ENCODE data around the gene TBL1X. TPM values are rescaled to one million over a fixed set of nuclear protein-coding genes. Genes with fewer than 3 reads are reported as not detected.

Gene TBL1X
- 10 to 100 TPM; 18.6 to 24.6 (median 20.0) TPM for total RNA-seq

DNA sequence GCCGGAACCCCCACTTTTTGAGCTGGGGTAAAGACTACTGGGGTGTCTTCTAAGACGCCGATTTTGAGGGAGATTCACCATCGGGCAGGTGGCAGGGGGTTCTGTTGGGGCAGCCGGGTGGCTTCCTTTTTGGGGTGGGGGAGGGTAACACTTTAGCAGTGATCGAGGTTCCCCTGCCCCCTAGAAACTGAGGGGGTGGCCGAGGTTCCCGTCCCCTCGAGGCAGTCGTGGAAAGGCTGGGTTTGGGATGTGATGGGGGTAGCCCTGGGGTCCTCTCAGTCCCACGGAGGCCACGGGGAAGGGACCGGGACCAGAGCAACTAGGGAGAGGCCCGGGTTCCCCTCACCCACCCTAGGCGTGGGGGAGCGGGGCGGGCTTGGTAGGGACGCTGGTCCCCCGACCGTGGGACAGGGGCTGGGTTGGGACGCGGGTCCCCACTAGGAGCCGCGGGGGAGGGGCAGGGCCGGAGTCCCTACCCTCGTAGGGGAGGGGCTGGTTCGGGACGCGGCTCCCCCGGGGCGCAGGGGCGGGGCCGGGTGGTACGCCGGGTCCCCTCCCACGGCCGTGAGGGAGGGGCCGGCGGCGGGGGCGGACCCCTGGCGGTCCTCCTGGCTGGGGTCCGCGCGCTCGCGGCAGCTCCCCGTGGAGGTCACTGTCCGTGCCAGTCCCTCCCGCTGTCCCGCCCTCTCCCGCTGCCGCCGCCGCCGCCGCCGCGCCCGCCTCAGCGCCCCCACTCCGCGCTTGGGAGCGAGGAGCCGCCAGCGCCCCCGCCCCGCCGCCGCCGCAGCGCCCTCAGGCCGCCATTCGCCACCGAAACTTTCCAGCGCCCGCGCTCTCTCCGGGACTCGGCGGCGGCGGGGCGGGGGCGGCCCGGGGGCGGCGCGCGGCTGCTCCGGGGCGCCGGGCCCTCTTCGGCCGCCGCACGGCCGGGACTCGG lies at the start of gene TBL1X:
Gene TBL1X, plus strand, starts transcription at position 624 of the 937 bp plus-strand sequence. CDS start 188,529 bp downstream, outside the sequence.
- no peaks in the 10 kb centered on the region for H3K9me3 ChIP-seq
- H3K4me3 ChIP-seq = peak within 1 kb of the TSS; percentile 64 to 82 (median 67)
- H3K27ac ChIP-seq = peak within 1 kb of the TSS; percentile 88 to 90
- DNase-seq (ENCODE audit: low spot score in 2 of 2) = peak in 1 of 2 donors; percentile 21
- no peak for TF ChIP-seq POLR2AphosphoS5 (IDR thresholded peaks at IDR 0.05)
- TF ChIP-seq, protein P1, sequence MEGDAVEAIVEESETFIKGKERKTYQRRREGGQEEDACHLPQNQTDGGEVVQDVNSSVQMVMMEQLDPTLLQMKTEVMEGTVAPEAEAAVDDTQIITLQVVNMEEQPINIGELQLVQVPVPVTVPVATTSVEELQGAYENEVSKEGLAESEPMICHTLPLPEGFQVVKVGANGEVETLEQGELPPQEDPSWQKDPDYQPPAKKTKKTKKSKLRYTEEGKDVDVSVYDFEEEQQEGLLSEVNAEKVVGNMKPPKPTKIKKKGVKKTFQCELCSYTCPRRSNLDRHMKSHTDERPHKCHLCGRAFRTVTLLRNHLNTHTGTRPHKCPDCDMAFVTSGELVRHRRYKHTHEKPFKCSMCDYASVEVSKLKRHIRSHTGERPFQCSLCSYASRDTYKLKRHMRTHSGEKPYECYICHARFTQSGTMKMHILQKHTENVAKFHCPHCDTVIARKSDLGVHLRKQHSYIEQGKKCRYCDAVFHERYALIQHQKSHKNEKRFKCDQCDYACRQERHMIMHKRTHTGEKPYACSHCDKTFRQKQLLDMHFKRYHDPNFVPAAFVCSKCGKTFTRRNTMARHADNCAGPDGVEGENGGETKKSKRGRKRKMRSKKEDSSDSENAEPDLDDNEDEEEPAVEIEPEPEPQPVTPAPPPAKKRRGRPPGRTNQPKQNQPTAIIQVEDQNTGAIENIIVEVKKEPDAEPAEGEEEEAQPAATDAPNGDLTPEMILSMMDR (IDR thresholded peaks at IDR 0.05) = no peak
- no peak for TF ChIP-seq POLR2A (IDR thresholded peaks at IDR 0.05)
- no peaks in the 10 kb centered on the region for H3K36me3 ChIP-seq
- intact Hi-C loops (cut with DNase I; ENCODE audit: low total_unique reads) = no loop called here
- H3K4me1 ChIP-seq = peaks cover 0 to 3% of the 10 kb centered on the region in 2 donors
- peaks cover 0 to 30% of the 10 kb centered on the region in 2 donors for H3K27me3 ChIP-seq

DNA sequence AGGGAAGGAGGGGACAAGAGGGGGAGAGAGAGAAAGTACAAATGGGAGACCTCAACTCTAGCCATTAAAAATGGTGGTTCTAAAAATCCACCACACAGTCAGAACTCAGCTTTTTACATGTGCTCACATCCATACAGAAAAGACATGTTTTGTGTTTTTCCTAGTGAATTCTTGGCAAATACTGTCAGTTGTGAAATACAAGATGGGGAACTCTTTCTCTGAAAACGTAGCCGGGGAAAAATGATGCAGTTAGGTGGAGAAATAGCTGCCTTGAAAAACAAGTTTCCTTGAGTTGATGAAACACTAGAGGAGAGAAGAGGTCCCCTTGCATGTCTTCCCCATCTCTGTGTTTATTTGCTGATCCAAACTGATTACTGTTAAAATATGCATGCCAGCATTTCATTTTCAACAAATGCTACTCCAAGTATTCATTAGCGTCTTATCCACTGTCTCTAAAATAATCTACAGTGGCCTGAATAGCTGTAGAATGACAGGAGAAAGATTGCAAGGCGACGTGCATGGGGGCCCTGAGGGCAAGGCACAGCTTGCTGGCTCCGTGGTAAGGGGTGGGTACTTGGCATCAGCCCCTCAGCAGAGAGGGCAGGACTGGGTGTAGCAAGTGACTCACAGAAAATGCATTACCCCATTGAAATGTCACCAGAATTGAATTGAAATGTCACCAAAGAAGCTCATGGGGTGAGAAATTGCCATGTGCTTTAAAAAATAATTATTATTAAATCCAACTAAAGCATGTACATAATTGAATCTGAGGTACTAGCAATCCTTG lies 48.1 kb upstream of the TBL1X start:
- Histone ChIP-seq H3K27me3 (peaks cover 0 to 6% of the 10 kb centered on the region in 2 donors), H3K4me3 (no peak overlapping the region), H3K36me3 (no peaks in the 10 kb centered on the region), H3K9me3 (no peaks in the 10 kb centered on the region), H3K4me1 (no peaks in the 10 kb centered on the region), H3K27ac (peak overlapping the region in 1 of 2 donors; percentile 63)
- intact Hi-C loops (cut with DNase I; ENCODE audit: low total_unique reads) = no loop called here
- TF ChIP-seq POLR2AphosphoS5 (IDR thresholded peaks at IDR 0.05) (no peak), POLR2A (IDR thresholded peaks at IDR 0.05) (no peak)
- TF ChIP-seq, protein P1 (IDR thresholded peaks at IDR 0.05) = no peak
- DNase-seq (ENCODE audit: low spot score in 2 of 2) = no peak

DNA sequence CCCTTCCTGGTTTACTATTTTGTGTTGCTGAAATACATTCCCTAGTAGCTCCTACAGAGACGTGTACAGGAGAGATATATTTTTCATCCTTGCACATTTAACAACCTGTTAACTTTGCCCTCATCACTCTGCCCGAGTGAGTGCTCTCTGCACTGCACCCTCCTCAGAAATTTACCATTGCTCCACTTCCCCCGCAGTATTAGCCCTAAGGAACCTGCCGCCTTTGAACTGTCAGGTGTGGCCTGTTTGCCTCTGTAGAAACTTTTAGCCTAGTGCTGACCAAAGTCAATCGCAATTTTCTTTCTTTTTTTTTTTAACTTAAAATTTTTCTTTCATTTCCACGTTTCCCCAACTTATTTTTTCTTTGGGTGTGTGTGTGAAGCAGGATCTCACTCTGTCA lies 46.6 kb upstream of the TBL1X start:
- H3K36me3 ChIP-seq = no peaks in the 10 kb centered on the region
- TF ChIP-seq, protein P1 (IDR thresholded peaks at IDR 0.05) = no peak
- no peak for TF ChIP-seq POLR2AphosphoS5 (IDR thresholded peaks at IDR 0.05)
- no peak for TF ChIP-seq POLR2A (IDR thresholded peaks at IDR 0.05)
- DNase-seq (ENCODE audit: low spot score in 2 of 2) = no peak
- H3K4me1 ChIP-seq = no peaks in the 10 kb centered on the region
- no peaks in the 10 kb centered on the region for H3K9me3 ChIP-seq
- no peak overlapping the region for H3K27ac ChIP-seq
- no peak overlapping the region for H3K4me3 ChIP-seq
- peaks cover 0 to 6% of the 10 kb centered on the region in 2 donors for H3K27me3 ChIP-seq
- intact Hi-C loops (cut with DNase I; ENCODE audit: low total_unique reads) = no loop called here

DNA sequence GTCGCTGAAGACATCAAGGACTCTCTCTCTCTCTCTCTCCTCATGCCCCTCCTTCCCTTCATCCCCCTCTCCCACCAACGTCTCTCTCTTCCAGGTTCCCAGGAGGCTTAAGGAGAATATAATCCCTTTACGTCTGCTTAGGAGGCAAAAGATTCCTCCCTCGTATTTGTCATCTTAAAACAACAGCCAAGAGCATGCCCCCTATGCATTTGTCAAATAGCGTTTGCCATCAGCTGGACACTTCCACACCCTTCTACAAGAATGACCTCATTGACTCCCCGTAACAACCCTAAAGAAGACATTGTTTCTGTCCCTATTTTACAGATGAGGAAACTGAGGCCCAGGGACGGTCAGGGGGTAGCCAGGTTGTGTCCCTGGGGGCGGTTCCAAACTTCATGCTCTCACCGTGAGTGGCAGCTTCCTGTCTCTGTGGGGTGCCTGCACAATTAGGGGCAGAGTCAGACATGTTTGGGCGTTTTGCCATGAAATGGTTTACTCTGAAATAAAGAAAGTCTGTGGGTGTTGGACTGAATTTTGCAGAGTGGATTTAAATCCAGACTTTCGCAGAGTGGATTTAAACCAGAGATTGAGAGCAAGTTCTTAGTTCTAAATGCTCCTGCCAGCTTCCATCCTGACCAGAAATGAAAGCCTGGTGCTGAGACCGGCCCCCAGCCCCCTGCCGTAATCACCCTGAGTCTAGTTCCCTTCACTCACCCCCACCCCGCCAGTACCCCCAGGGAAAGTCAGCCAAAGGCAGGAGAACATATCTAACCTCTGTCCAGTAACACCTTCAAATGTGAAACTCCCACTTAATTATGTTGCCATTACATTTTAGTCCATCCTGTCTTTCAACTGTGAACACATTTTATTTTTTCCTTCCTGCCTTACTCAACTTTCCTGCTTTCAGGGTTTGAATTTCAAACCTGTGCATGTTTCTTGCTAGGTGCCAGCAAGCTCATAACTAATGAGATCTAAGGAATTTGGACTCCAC lies 44.3 kb upstream of the TBL1X start:
- no peaks in the 10 kb centered on the region for H3K4me1 ChIP-seq
- H3K4me3 ChIP-seq = no peak overlapping the region
- no peak overlapping the region for H3K27ac ChIP-seq
- no peaks in the 10 kb centered on the region for H3K36me3 ChIP-seq
- TF ChIP-seq, protein P1 (IDR thresholded peaks at IDR 0.05) = no peak
- peaks cover 5 to 11% of the 10 kb centered on the region in 2 donors for H3K9me3 ChIP-seq
- intact Hi-C loops (cut with DNase I; ENCODE audit: low total_unique reads) = no loop called here
- peaks cover 0 to 6% of the 10 kb centered on the region in 2 donors for H3K27me3 ChIP-seq
- no peak for DNase-seq (ENCODE audit: low spot score in 2 of 2)

All from breast epithelium (tissue), 4 donors.